ENCODE measurements around the gene CSKMT. TPM values are rescaled to one million over a fixed set of nuclear protein-coding genes. Genes with fewer than 3 reads are reported as not detected.
A peak's percentile ranks its signal among the peaks of the same experiment; 100 is the strongest.
"Not testable (repeated sequence)": the region's sequence is repeated elsewhere in the genome, so short reads cannot be mapped to it uniquely, and the experiment has no call there.

Gene CSKMT, protein sequence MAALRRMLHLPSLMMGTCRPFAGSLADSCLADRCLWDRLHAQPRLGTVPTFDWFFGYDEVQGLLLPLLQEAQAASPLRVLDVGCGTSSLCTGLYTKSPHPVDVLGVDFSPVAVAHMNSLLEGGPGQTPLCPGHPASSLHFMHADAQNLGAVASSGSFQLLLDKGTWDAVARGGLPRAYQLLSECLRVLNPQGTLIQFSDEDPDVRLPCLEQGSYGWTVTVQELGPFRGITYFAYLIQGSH
- 10 to 100 TPM; 11.6 to 18.6 (median 13.3) TPM for total RNA-seq
- long read RNA-seq, donor 1, transcript CSKMT-202 (2 exons, 2,870 nt) = major isoform, 6 of 15 reads
- long read RNA-seq, donor 1, partial matches to known transcripts = 0 of 15 reads
- long read RNA-seq, donor 1, other reads (novel, unspliced or antisense) = 3 of 15 reads
- long read RNA-seq, donor 2, partial matches to known transcripts = 2 of 11 reads
- long read RNA-seq, donor 2, other reads (novel, unspliced or antisense) = 4 of 11 reads

GRCh38 chr11:62665075-62665598, at the start of gene CSKMT, which contains the start of gene C11orf98:
Gene CSKMT (plus strand): TSS chr11:62665312. CDS start chr11:62665880, 568 bp downstream.
Gene C11orf98 (minus strand): TSS chr11:62665210. CDS start chr11:62665169, 41 bp downstream.
- peak within 1 kb of the TSS; percentile 56 for H3K4me3 ChIP-seq
- peaks cover 28% of the 10 kb centered on the region for H3K4me1 ChIP-seq (ENCODE audit: low read depth)
- H3K9me3 ChIP-seq = no peaks in the 10 kb centered on the region
- ATAC-seq = peak; percentile 96
- H3K36me3 ChIP-seq (ENCODE audit: low read depth) = no peaks in the 10 kb centered on the region
- TF ChIP-seq, protein P1, sequence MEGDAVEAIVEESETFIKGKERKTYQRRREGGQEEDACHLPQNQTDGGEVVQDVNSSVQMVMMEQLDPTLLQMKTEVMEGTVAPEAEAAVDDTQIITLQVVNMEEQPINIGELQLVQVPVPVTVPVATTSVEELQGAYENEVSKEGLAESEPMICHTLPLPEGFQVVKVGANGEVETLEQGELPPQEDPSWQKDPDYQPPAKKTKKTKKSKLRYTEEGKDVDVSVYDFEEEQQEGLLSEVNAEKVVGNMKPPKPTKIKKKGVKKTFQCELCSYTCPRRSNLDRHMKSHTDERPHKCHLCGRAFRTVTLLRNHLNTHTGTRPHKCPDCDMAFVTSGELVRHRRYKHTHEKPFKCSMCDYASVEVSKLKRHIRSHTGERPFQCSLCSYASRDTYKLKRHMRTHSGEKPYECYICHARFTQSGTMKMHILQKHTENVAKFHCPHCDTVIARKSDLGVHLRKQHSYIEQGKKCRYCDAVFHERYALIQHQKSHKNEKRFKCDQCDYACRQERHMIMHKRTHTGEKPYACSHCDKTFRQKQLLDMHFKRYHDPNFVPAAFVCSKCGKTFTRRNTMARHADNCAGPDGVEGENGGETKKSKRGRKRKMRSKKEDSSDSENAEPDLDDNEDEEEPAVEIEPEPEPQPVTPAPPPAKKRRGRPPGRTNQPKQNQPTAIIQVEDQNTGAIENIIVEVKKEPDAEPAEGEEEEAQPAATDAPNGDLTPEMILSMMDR (IDR thresholded peaks at IDR 0.05) = no peak
- peak; percentile 97 to 98 (median 97) for DNase-seq
- intact Hi-C loops (cut with DNase I, micrococcal nuclease) = no loop called here

- H3K4me3 ChIP-seq = no peak overlapping the region
- TF ChIP-seq, protein P1 (IDR thresholded peaks at IDR 0.05) = no peak
- intact Hi-C loops (cut with DNase I, micrococcal nuclease) = no loop called here
- peaks cover 14% of the 10 kb centered on the region for H3K4me1 ChIP-seq (ENCODE audit: low read depth)
- no peaks in the 10 kb centered on the region for H3K36me3 ChIP-seq (ENCODE audit: low read depth)
- no peaks in the 10 kb centered on the region for H3K9me3 ChIP-seq
- no peak for ATAC-seq
- DNase-seq = no peak
These were observed 49.6 kb upstream of the CSKMT start for GRCh38 chr11:62615521-62615920.

- intact Hi-C loops (cut with DNase I, micrococcal nuclease) = not testable (repeated sequence)
These were observed 48.2 kb upstream of the CSKMT start for GRCh38 chr11:62616957-62617356.

GRCh38 chr11:62621027-62621566, 44.0 kb upstream of the CSKMT start:
- DNase-seq = no peak
- intact Hi-C loops (cut with DNase I, micrococcal nuclease) = no loop called here
- no peak for ATAC-seq
- H3K4me1 ChIP-seq (ENCODE audit: low read depth) = peaks cover 6% of the 10 kb centered on the region
- TF ChIP-seq, protein P1 (IDR thresholded peaks at IDR 0.05) = no peak
- peaks cover 4% of the 10 kb centered on the region for H3K36me3 ChIP-seq (ENCODE audit: low read depth)
- H3K4me3 ChIP-seq = peak overlapping the region; percentile 44
- H3K9me3 ChIP-seq = no peaks in the 10 kb centered on the region

More at GRCh38 chr11:62616957-62617356, 48.2 kb upstream of the CSKMT start:
- H3K9me3 ChIP-seq; H3K36me3 ChIP-seq (ENCODE audit: low read depth); DNase-seq; ATAC-seq; H3K4me3 ChIP-seq: not testable (repeated sequence)
- peaks cover 11% of the 10 kb centered on the region for H3K4me1 ChIP-seq (ENCODE audit: low read depth)

DNA sequence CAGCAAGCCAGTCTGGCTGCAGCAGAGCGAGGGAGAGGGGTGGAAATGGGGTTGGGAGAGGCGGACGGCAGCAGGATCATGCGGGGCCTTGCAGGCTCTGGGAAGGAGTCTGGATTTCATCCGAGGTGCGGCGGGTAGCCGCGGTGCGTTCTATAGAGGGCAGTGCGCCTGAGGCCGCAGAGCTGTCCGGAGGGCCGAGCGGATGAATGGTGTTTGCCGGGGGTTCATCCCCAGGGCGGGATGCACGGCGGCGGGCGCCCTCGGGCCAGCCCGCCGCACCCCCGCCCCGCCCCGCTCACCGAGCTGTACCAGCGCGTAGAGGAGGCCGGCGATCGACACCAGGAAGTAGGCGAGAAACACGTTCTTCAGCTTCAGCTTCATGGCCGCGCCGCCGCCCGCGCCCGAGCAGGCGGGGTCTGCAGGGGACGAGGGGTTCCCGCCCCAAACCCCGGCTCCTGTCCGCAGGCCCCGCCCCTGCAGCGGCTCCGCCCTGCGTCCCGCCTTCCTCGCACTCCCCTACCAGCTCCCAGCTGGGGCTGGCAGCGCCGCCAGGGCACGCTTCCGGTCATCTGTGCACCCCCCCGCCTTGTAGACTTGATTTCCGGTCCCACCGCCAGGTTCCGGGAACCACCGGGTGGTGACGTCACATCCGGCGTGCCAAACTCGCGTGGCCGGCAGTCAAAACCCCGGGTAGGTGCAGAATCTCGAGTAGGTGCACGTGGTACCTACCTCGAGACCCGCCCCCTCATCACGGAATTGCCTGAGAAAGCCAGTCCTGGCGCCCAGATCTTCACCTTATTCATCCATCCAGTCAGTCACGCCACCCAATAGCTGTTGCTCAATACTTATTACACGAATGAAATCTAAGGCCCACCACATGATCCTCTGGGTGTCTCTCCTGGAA, 43.3 kb upstream of the CSKMT start, which contains the start of gene B3GAT3:
B3GAT3 (minus strand) TSS at position 420 of the 904 bp plus-strand sequence; CDS start at position 381, 39 bp downstream.
- DNase-seq = peak; percentile 98 to 99 (median 99)
- TF ChIP-seq, protein P1 (IDR thresholded peaks at IDR 0.05) = peak; percentile 19
- intact Hi-C loops (cut with DNase I, micrococcal nuclease) = no loop called here
- no peaks in the 10 kb centered on the region for H3K9me3 ChIP-seq
- peaks cover 6% of the 10 kb centered on the region for H3K4me1 ChIP-seq (ENCODE audit: low read depth)
- peak within 1 kb of the TSS; percentile 44 for H3K4me3 ChIP-seq
- ATAC-seq = peak; percentile 98
- peaks cover 8% of the 10 kb centered on the region for H3K36me3 ChIP-seq (ENCODE audit: low read depth)
